NB4 (cell line): ENCODE measurements around the gene CFAP99.

Experiments
- DNase-seq: peaks from one replicate; pipeline ENCODE4 v3.0.0; 2010; ENCODE audit warnings: low read depth
- H3K4me3 ChIP-seq: one replicate; pipeline ENCODE4 v1.5.1; 2011; ENCODE audit warnings: mild to moderate bottlenecking, low read depth, low read length, moderate library complexity
- MYC ChIP-seq: IDR thresholded peaks from 2 replicates; pipeline ENCODE4 v1.6.1; 2011; ENCODE audit warnings: low read depth, low read length
- POLR2A ChIP-seq: IDR thresholded peaks from 2 replicates; pipeline ENCODE4 v1.6.1; 2011; ENCODE audit warnings: mild to moderate bottlenecking; ENCODE audit not compliant: insufficient read length; ENCODE audit errors: extremely low read depth
- TF ChIP-seq, protein P1 (sequence below): IDR thresholded peaks from one replicate; pipeline ENCODE4 v1.5.1; 2012; ENCODE audit warnings: low read depth, low read length
- TF ChIP-seq, protein P2 (sequence below): IDR thresholded peaks from 2 replicates; pipeline ENCODE4 v1.6.1; 2011; ENCODE audit warnings: low read depth, low read length

The CFAP99 gene

DNA sequence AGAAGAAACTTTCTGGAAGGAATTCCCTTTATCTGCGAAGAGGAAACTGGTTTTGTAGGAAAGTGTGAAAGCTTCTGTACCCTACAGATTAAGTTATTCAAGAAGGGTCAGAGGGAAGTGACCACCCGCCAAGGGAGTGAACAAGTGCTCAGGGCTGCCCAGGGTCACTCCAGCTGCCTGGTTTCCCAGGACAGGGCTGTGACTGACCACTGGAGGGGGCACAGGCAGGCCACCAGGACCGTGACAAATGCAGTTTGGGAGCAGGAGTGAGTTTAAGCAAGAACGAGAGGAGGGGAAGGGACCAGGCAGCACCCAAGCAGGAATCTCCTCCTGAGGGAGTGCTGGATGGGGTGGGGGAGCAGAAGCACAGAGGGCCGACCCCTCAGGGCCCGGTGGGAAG, 34.5 kb upstream of the CFAP99 start:
- no peak for DNase-seq
- TF ChIP-seq MYC = no peak
- TF ChIP-seq POLR2A = no peak
- TF ChIP-seq, protein P1, sequence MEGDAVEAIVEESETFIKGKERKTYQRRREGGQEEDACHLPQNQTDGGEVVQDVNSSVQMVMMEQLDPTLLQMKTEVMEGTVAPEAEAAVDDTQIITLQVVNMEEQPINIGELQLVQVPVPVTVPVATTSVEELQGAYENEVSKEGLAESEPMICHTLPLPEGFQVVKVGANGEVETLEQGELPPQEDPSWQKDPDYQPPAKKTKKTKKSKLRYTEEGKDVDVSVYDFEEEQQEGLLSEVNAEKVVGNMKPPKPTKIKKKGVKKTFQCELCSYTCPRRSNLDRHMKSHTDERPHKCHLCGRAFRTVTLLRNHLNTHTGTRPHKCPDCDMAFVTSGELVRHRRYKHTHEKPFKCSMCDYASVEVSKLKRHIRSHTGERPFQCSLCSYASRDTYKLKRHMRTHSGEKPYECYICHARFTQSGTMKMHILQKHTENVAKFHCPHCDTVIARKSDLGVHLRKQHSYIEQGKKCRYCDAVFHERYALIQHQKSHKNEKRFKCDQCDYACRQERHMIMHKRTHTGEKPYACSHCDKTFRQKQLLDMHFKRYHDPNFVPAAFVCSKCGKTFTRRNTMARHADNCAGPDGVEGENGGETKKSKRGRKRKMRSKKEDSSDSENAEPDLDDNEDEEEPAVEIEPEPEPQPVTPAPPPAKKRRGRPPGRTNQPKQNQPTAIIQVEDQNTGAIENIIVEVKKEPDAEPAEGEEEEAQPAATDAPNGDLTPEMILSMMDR = no peak
- TF ChIP-seq, protein P2, sequence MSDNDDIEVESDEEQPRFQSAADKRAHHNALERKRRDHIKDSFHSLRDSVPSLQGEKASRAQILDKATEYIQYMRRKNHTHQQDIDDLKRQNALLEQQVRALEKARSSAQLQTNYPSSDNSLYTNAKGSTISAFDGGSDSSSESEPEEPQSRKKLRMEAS = no peak
- no peak overlapping the region for H3K4me3 ChIP-seq

DNA sequence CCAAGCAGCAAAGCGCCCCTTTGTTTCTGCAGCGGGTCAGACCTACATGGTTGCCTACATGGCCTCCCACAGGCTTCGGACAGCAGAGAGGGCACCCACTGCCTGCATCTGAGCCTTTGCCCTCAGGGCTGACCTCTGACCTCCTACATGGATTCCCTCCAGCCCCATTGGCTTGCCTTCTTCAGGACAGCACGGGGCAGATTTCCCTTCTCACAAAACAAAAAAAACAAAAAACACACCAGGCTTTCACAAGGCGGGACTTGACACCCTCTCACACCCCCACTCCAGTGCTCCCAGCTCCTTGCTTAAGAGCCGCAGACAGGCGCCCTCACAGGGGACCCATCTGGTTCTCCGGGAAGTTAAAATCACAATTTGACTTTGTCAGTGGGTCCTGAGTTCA, 33.2 kb upstream of the CFAP99 start:
- no peak overlapping the region for H3K4me3 ChIP-seq
- no peak for DNase-seq
- no peak for TF ChIP-seq MYC
- TF ChIP-seq, protein P2 = no peak
- TF ChIP-seq, protein P1 = no peak
- no peak for TF ChIP-seq POLR2A

DNA sequence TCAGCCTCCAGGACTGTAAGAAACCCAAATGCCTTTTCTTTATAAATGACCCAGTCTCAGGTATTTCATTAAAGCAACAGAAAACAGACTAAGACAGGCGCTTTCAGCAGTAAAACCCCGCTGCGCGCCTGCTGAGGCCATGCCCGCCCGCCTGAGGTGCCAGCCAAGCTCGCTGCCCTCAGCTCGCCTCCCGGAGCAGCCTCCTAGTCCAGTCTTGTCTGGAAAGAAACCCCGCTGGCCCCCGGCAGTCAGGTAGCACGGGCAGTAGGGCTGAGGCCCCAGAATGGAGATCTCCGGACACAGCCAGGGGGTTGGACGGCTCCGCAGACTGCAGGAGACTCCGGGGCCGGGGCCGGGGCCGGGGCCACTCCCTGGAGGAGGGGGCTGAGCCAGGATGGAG, 32.0 kb upstream of the CFAP99 start:
- DNase-seq = no peak
- TF ChIP-seq, protein P2 = no peak
- TF ChIP-seq POLR2A = no peak
- TF ChIP-seq, protein P1 = no peak
- no peak for TF ChIP-seq MYC
- H3K4me3 ChIP-seq = no peak overlapping the region

DNA sequence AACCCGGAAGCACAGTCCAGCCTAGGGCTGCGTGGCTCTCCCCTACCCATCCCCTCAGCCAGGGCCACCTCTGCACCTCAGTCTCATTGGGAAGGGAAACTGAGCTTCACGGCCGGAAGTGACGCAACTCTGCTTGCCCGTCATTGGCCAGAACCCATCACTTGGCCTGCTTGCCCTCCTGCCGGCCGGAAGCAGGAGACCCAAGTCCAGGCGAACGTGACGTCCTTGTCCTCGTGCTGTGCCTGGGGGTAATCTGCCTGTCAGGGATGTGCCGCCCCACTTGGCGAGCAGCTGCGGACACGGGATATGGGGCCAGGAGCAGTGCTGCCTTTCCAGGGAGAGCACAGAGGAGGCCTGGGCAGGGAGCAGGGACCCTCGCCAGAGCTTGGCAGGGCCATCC, 31.5 kb upstream of the CFAP99 start:
- DNase-seq = no peak
- TF ChIP-seq POLR2A = no peak
- TF ChIP-seq, protein P1 = no peak
- no peak overlapping the region for H3K4me3 ChIP-seq

DNA sequence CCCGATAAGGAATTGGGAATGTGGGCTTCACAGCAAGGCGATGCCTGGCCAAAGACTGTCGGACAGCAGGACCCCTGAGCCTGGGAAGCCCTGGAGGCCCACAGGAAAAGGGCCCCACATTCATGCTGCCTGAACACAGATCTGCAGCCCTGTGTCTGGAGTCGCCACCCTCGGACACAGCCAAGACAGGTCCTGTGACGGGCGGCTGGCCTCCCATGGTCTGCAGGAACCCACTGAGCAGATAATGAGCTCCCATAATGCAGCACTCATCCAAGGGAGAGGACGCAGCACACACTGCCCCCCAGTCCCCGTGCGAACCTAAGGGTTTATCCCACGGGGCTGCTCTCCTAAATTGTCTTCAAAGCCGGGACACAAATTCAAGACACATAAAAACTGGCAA, 30.9 kb upstream of the CFAP99 start:
- TF ChIP-seq, protein P2 = no peak
- TF ChIP-seq POLR2A (no peak), MYC (no peak)
- TF ChIP-seq, protein P1 = no peak
- no peak for DNase-seq
- no peak overlapping the region for H3K4me3 ChIP-seq

DNA sequence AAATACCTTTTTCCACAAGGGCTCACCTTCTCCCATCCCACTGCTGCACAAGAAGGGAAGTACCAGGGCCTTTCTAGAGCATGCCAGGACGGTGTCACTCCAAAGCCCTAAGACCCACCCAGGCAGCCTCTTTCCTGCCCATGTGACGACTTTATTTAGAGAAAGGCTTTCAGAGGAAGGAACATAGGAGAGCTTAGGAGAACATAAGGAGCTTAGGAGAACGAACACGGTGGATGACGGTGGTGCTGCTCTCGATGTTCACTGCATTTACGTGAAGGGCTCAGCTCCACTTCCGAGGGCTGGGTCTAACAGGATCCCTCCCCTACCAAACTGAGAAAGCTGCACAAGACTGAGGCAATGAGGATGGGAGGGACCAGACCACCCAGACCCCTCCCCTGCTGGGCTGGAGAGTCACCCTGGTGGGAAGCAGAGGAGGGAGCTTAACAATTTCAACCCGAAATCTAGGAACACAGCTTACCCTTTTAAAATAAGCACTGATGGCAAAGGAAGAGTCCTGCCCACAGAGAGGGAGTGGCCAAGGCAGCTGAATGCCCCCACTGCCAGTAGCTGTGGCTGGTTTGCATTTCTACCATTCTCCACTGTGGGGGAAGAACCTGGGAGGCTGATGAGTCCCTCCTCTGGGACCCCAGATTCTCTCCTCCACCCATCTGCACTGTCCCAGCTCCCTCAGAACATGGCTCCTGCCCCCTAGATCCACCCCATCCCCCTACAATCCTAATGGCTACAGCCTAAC, 30.1 kb upstream of the CFAP99 start:
- TF ChIP-seq, protein P2 = no peak
- TF ChIP-seq MYC = no peak
- TF ChIP-seq, protein P1 = no peak
- no peak for TF ChIP-seq POLR2A
- no peak overlapping the region for H3K4me3 ChIP-seq
- DNase-seq = peak; percentile 39
